Neutrophil (primary cell): ENCODE measurements around the gene GRB10.

ENCODE experiments used
- H3K27ac ChIP-seq: fragments of 200-600 bp; sonication (generic); 2 replicates; pipeline ENCODE4 v1.5.1; 2016; ENCODE audit warnings: mild to moderate bottlenecking, moderate library complexity
- H3K27me3 ChIP-seq: fragments of 200-600 bp; sonication (generic); 2 replicates; pipeline ENCODE4 v1.6.0; 2016; ENCODE audit warnings: mild to moderate bottlenecking
- H3K36me3 ChIP-seq: fragments of 200-600 bp; sonication (generic); 2 replicates; pipeline ENCODE4 v1.5.1; 2017
- H3K4me1 ChIP-seq, 2 experiments: fragments of 200-600 bp in 1 of 2; sonication (generic) in 1 of 2; 1 replicate in 1 of 2; 2 replicates in 1 of 2; pipeline versions ENCODE4 v1.5.1 to v1.6.1; 2013 to 2016; ENCODE audit warnings: low read depth in 1 of 2, low read length in 1 of 2, mild to moderate bottlenecking in 1 of 2, moderate library complexity in 1 of 2; ENCODE audit not compliant: control insufficient read depth in 1 of 2, insufficient read depth in 1 of 2
- H3K4me3 ChIP-seq, 2 experiments: fragments of 200-600 bp in 1 of 2; sonication (generic) in 1 of 2; 1 replicate in 1 of 2; 2 replicates in 1 of 2; pipeline ENCODE4 v1.5.1; 2013 to 2016; ENCODE audit warnings: low read depth in 1 of 2, low read length in 1 of 2, mild to moderate bottlenecking in 1 of 2, moderate library complexity in 1 of 2
- H3K9me3 ChIP-seq: fragments of 200-600 bp; sonication (generic); 2 replicates; pipeline ENCODE4 v1.5.1; 2016
- CTCF ChIP-seq: fragments of 200-600 bp; sonication (generic); IDR thresholded peaks from 2 replicates; pipeline ENCODE4 v1.5.1; 2016; ENCODE audit warnings: antibody characterized with exemption

The GRB10 gene

GRCh38 chr7:50641442-50642405, 141.0 kb downstream of the GRB10 start:
- Histone ChIP-seq H3K27me3 (no peaks in the 10 kb centered on the region), H3K4me1 (no peaks in the 10 kb centered on the region), H3K4me3 (no peak overlapping the region), H3K9me3 (no peaks in the 10 kb centered on the region), H3K36me3 (no peaks in the 10 kb centered on the region), H3K27ac (no peak overlapping the region)
- no peak for TF ChIP-seq CTCF

DNA sequence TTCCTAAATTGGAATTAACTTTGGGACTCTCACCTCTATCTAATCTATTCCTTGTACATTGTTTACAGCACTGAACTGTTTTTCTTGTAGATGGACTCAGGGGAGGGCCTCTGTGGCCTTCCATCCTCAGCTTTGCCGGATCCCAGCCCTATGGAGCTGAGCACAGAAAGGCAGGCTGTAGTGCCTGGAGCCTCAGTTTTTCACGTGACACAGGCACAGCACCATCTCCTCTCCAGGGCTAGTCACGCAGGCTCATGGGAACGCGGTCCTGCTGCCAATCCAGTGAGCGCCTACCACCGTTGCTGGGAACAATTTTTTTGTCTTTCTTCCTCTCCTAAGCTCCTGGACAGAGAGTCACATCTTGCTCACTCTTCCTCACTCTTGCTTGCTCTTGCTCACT, 141.9 kb downstream of the GRB10 start:
- Histone ChIP-seq H3K27ac (no peak overlapping the region), H3K9me3 (no peaks in the 10 kb centered on the region), H3K36me3 (no peaks in the 10 kb centered on the region), H3K4me3 (no peak overlapping the region), H3K4me1 (no peaks in the 10 kb centered on the region), H3K27me3 (no peaks in the 10 kb centered on the region)
- no peak for TF ChIP-seq CTCF

DNA sequence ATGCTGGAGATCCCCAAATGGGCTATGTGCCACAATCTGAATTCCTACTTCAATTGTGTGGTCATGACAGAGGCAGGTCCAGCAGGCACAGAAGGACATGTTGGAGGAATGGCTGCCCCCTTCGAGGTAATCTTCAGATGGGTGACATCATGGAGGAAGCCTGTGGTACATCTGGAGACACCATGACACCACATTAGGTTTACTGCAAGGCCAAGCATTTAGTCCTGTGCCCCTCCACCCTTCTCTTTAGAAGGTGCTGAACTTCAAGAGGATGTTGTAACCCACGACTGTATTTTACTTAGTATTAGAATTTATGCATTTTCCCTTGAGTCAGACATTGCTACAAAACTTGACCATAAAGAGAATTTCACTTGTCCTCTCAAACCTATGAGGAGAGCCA, 142.4 kb downstream of the GRB10 start:
- no peak overlapping the region for H3K27ac ChIP-seq
- H3K36me3 ChIP-seq: no peaks in the 10 kb centered on the region
- H3K4me1 ChIP-seq: no peaks in the 10 kb centered on the region
- H3K9me3 ChIP-seq: no peaks in the 10 kb centered on the region
- TF ChIP-seq CTCF: no peak
- no peaks in the 10 kb centered on the region for H3K27me3 ChIP-seq
- no peak overlapping the region for H3K4me3 ChIP-seq

- Histone ChIP-seq H3K36me3 (no peaks in the 10 kb centered on the region), H3K4me3 (no peak overlapping the region), H3K4me1 (peaks cover 5% of the 10 kb centered on the region in 2 experiments), H3K27me3 (no peaks in the 10 kb centered on the region), H3K9me3 (no peaks in the 10 kb centered on the region), H3K27ac (no peak overlapping the region)
- no peak for TF ChIP-seq CTCF
These were observed 144.7 kb downstream of the GRB10 start for GRCh38 chr7:50637725-50638643.

DNA sequence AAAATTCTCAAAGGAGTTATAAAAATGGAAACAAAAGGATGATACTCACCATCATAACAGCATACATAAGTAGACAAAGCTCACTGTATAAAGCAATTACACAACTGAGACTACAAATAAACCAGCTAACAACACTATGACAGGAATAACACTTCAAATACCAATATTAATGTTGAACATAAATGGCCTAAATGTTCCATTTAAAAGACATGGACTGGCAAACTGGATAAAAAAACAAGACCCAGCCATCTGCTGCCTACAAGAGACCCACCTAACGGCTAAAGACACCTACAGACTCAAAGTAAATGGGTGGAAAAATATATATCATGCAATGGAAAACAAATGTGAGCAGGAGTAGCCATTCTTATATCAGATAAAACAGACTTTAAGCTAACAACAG, 148.3 kb downstream of the GRB10 start:
- peaks cover 6 to 7% of the 10 kb centered on the region in 2 experiments for H3K4me1 ChIP-seq
- H3K27me3 ChIP-seq: no peaks in the 10 kb centered on the region
- TF ChIP-seq CTCF: no peak
- H3K27ac ChIP-seq: no peak overlapping the region
- no peaks in the 10 kb centered on the region for H3K36me3 ChIP-seq
- H3K9me3 ChIP-seq: no peaks in the 10 kb centered on the region
- H3K4me3 ChIP-seq: no peak overlapping the region
